H4 (cell line): Measurements from ENCODE around the gene PLCH2. TPM values are rescaled to one million over a fixed set of nuclear protein-coding genes. Genes with fewer than 3 reads are reported as not detected.
A peak's percentile ranks its signal among the peaks of the same experiment; 100 is the strongest.

Experiments
- DNase-seq: peaks from one replicate; pipeline ENCODE4 v3.0.0-alpha.2; 2015; ENCODE audit warnings: low spot score
- total RNA-seq: library from RNA; depleted of rRNA; stranded (reverse); fragments of >200 nt; shearing (Covaris generic); gene quantifications from 2 replicates; pipeline ENCODE4 v1.2.3, GENCODE V29; 2014

Gene PLCH2
- total RNA-seq, 1 experiment from 2014 or later = 0.02 TPM

DNA sequence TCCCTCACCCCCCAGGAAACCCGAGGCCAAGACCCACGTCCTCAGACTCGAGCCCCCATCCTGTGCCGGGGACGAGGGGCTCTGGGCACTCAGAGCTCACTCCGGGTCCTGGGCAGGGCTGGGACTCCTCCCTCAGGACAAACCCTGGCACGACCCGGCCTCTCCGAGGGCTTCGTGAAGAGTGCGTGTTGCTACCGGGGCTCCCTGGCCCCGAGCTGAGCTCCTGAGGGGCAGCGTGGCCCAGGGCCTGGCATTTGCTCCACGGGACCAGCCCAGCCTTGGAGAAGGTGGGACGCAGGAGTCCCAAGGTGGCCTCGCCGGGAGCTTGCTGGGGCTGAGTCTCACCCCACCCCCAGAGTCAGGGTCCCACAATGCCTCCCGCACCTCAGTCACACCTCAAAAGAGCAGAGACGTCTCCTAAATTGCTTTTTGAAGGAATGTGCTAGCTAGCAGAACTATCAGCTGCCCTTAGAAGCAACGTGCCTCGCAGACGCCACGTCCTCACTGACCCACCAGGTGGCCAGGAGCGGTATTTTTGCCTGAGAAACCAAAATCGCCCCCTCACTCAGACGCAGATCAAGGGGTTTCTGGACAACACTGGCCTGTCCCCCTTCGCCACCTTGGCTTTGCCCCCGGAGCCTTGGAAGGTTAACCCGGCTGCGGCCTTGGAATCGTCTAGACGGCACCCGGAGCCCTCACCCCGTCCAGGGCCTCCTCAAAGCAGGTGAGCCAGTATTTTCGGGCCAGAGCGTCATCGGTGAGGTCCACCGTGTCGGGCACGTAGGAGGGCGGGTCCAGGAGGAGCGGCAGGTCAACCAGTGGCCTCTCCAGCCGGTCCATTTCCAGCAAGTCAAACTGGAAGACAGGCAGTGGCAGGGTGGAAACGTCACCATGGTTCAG, 39.0 kb downstream of the PLCH2 start:
- no peak for DNase-seq

DNA sequence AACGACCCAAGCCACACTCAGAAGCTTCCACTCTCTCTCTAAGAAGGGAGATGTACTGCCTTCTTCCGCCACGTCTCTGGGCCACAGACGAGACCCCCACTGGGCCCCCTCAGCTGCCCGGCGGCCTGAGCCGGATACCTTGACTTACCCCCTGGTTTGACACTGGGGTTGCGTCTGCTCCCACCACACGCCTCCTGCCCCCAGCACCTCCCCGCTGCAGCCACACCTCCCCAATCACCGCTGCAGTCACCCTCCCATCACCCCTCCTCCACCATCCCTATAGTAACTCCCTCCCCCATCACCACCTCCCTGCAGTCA, 39.6 kb downstream of the PLCH2 start:
- no peak for DNase-seq

GRCh38 chr1:2516124-2516523, 40.0 kb downstream of the PLCH2 start:
- DNase-seq = no peak

- no peak for DNase-seq
These were observed 40.9 kb downstream of the PLCH2 start for GRCh38 chr1:2516946-2517345.

DNA sequence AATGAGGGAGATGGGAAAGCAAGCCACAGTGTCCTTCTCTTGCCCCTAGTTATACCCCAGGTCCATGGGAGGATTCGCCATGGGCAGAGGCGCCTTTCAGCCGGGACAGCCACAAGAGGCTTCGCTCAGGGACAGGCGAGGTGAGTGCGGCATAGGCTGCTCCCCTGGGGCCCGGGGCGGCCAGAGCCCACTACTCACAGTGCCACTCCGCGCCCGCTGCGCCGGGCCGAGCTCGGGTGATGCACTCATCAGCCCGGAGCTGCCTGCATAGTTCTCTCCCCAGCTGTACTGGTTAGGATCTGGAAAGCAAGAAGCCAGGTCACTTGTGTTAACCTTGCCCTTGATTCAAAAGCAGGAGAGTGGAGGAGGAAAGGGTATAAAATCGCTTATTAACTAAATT, 41.9 kb downstream of the PLCH2 start:
- no peak for DNase-seq

GRCh38 chr1:2518528-2518927, 42.4 kb downstream of the PLCH2 start:
- no peak for DNase-seq

GRCh38 chr1:2519029-2519685, 43.1 kb downstream of the PLCH2 start:
- no peak for DNase-seq

DNA sequence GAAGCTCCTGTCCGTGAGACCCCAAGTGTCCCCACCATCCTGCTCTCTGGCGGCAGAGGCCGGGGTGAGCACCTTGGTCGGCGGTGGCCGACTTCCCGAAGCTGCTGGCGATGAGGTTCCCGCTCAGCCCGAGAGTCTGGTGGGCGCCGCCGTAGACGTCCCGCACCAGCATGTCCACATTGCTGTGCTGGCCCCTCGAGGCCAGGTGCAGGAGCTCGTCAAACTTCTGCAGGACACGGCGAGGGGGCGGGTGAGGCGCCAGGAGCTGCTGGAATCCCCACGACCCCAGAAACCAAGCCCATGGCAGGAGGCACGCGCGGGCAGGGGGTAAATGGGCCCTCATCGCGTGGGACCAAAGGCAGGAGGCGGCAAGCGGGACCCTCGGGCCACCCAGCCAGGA, 43.6 kb downstream of the PLCH2 start:
- DNase-seq = no peak

- no peak for DNase-seq
These were observed 44.1 kb downstream of the PLCH2 start for GRCh38 chr1:2520206-2520605.

GRCh38 chr1:2520806-2521205, 44.7 kb downstream of the PLCH2 start:
- no peak for DNase-seq

DNA sequence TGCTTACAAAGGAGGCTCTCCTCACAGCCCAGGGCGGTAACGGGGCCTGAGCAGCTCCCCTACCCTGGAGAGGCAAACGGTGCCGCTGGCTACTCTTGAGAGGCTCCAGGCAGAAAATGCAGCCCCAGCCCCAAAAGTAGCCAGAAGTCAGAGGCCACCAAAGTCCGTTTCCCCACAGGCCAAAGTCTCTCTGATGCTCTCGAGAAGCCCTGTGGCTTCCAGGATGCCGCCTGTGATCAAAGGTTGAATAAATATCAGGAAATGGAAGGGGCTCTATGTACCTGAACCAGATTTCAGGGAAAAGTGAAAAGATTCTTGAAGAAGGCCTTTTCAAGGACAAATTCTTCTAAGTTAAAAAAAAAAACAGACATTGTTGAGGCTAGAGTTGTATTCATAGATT, 46.1 kb downstream of the PLCH2 start:
- no peak for DNase-seq

DNA sequence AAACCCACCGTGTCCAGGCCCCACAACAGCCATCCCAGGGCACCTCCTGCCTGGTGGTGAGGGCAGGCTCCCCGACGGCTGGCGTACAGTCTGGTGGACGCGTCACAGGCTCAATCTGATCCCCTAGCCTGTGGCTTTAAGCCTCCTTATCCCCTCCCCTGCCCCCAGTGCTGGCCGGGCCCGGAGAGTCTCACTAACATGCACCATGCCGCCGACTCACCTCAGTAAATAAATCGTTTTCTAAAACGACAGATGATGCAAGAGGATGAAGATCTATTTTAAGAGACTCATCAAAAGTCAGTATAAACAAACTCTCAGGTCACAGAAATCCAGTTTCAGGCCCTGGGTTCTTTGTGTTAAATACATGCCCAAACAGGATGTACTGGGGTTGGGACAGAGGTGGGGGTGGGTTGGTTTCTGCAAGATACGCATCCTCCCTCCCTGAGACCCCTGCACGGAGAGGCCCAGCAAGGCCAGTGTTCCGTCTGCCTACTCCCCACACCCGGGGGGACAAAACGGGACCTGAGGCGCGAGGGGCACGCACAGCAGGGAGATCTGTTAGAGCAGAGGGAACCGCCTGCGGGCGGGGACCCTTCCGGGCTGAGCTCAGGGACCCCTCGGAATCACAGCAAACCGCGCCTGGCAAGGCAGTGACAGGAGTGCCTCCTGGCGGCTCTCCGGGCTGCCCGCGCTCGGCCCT, 47.3 kb downstream of the PLCH2 start:
- no peak for DNase-seq

DNA sequence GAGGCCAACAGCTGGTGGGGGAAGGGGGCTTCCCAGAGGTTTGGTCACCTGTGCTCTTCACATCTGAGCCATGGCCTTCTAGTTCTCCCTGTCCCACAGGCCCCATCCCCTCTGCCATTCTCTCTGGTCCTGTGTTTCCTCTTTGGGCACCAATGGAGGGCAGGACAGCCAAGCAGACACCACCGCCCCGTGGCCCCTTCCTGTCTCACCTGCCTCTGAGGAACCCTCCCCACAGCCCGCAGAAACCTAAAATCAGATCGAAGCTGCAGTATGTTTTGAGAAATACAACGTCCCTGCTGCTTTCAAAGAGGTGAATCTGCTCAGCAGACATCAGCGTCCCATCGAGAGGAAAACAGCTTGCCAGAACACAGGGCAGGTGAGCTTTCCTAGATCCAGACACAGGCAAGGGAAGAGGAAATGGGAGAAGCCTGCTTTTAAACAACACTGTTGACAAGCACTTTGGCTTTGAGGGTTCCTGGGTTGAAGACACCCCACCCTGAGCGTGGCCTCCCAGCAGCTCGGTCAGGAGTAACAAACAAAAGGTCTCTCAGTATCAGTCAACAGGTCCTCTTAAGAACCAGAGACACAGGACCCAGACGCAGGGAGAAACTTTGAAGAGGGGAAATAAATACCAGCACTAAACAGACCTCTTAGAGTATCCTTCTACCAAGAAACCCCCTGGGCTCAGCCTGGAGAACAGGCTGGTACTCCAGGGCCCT, 48.0 kb downstream of the PLCH2 start:
- DNase-seq = no peak

GRCh38 chr1:2525572-2525919, 49.5 kb downstream of the PLCH2 start:
- DNase-seq = no peak

GRCh38 chr1:2525920-2526823, 50.1 kb downstream of the PLCH2 start, which contains the start of gene PANK4:
TSS of gene PANK4 (minus strand) at chr1:2526596. CDS start at chr1:2526587, 9 bp downstream.
- peak; percentile 92 for DNase-seq

GRCh38 chr1:2526824-2527555, 50.9 kb downstream of the PLCH2 start:
- DNase-seq = peak; percentile 43

DNA sequence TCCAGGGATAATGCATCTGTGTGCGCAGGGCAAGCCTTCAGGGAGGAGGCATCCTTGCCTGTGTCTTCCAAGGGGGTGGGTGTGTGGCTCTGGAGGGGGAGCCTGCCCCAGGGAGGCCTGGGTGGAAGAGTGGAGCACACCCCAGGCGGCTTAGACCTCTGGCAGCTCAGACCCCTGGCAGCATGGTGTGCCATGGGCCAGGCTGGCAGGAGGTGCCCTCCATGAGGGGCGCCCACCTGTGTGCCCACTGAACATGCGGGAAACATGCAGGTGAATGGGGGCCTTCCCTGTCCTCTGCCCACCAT, 51.4 kb downstream of the PLCH2 start:
- no peak for DNase-seq

DNA sequence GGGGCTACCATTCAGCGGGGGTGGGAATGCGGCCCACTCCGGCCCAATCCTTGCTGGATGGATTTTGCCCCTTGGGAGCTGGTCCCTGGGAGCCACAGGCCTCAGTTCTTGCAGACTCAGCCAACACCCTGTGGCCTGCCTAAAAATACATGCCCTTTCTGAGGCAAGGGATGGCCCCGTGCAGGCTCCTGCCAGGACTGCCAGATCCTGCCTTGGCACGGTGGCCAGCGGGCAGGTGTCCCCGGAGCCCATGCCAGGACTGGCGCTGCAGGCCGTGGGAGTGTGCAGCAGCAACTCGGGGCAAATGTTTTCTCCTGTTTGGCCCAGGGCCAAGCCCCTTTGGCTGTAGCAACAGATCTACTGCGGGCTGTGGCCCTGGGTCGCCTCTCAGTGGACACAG, 51.9 kb downstream of the PLCH2 start:
- no peak for DNase-seq

- DNase-seq = no peak
These were observed 52.5 kb downstream of the PLCH2 start for GRCh38 chr1:2528611-2528965.

DNA sequence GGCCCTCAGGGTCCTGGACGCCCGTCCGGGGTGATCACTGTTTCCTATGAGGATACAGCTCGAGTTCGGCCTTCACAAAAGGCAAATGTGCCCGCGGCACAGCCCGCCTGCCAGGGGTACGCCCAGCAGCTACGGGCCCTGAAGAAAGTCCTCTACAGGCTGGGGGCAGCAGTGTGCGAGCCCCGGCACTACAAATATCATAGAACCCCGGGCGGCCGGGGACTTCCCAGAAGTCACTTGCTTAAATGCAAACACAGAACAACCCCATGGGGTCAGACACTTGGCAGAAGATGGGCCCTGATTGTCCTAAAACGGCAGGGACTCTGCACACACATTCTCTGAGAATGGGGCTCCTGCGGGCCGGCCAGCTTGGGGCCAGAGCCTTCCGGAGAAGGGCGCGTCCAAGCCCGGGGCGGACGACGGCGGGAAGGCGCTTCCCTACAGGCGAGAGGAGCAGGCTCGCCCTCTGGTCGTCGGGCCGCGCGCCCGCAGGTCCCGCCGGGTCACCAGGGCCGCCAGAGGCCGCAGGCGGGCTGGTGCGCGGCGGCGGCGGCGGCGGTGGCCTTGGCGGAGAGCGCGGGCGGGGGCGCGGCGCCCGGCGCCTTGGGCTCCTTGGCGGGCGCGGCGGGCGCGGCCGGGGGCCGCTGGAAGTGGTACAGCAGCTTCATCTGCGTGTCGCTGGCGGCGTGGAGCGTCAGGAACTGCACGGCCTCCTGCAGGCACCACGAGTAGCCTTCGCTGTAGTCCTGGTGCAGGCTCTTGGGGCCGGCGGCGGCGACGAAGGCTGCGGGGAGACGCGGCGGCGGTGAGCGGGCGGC, 53.1 kb downstream of the PLCH2 start:
- DNase-seq = no peak
